ENCODE data around the gene SYK. TPM values are rescaled to one million over a fixed set of nuclear protein-coding genes. Genes with fewer than 3 reads are reported as not detected.

SYK gene
- total and polyA plus RNA-seq, 2 of the 13 experiments (the other 11 are each of a cell fraction or from before 2014, with no cell fraction given): not detected

- TF ChIP-seq ZNF282 (IDR thresholded peaks at IDR 0.05; ENCODE audit: partially characterized antibody) (no peak), ZKSCAN5 (CRISPR knock-in tag; IDR thresholded peaks at IDR 0.05) (no peak), ZBTB39 (CRISPR knock-in tag; IDR thresholded peaks at IDR 0.05) (no peak), MXI1 (IDR thresholded peaks at IDR 0.05; ENCODE audit: borderline replicate concordance, low read depth, low read length) (no peak), FOXA3 (CRISPR knock-in tag; IDR thresholded peaks at IDR 0.05) (no peak), ZNF572 (CRISPR knock-in tag; IDR thresholded peaks at IDR 0.05) (no peak), ZNF326 (CRISPR knock-in tag; IDR thresholded peaks at IDR 0.05; ENCODE audit: borderline replicate concordance) (no peak), ZNF841 (CRISPR knock-in tag; IDR thresholded peaks at IDR 0.05; ENCODE audit: borderline replicate concordance) (no peak), ZNF724P (CRISPR knock-in tag; IDR thresholded peaks at IDR 0.05; ENCODE audit: borderline replicate concordance) (no peak), SALL1 (CRISPR knock-in tag; IDR thresholded peaks at IDR 0.05) (no peak), ARNTL (CRISPR knock-in tag; IDR thresholded peaks at IDR 0.05) (no peak), IKZF1 (IDR thresholded peaks at IDR 0.05) (no peak), ELF3 (CRISPR knock-in tag; IDR thresholded peaks at IDR 0.05) (no peak), PHF5A (CRISPR knock-in tag; IDR thresholded peaks at IDR 0.05; ENCODE audit: low read depth, unreplicated experiment) (no peak), ZNF10 (CRISPR knock-in tag; IDR thresholded peaks at IDR 0.05; ENCODE audit: borderline replicate concordance, low read depth) (no peak), GLI4 (CRISPR knock-in tag; IDR thresholded peaks at IDR 0.05; ENCODE audit: borderline replicate concordance) (no peak), BATF2 (CRISPR knock-in tag; IDR thresholded peaks at IDR 0.05) (no peak)
- intact Hi-C loops (cut with micrococcal nuclease; ENCODE audit: unreplicated experiment): no loop called here
- H3K36me3 ChIP-seq (replicated peaks in 1 of 2; ENCODE audit: control insufficient read depth in 1 of 2, insufficient read depth in 2 of 2, low read length in 2 of 2): no peaks in the 10 kb centered on the region
- H3K4me3 ChIP-seq (replicated peaks in 1 of 3; ENCODE audit: insufficient read depth in 1 of 3, low read depth in 2 of 3, low read length in 3 of 3): no peak overlapping the region
- H3K4me2 ChIP-seq (ENCODE audit: low read depth, low read length): no peak overlapping the region
- FAIRE-seq: no peak
- CTCF ChIA-PET (ENCODE audit: low intra/inter-chr PET ratio, low total read pairs): no interaction called here
- H3K27me3 ChIP-seq (ENCODE audit: control insufficient read depth in 1 of 2, insufficient read depth in 2 of 2, low read length in 2 of 2): peaks cover 3 to 34% of the 10 kb centered on the region in 2 experiments; a peak in 2 of 5 replicates
- no peaks in the 10 kb centered on the region for H3K4me1 ChIP-seq (ENCODE audit: insufficient read depth, low read length)
- in situ Hi-C loops (cut with HindIII; ENCODE audit: extremely low pct_ligation_motif_present, low pct_unique_long_range_greater_than_20kb): no loop called here
- WGBS (ENCODE audit: low lambda C conversion rate): no CpG with 5 or more reads among the region's 3 CpGs
- BruUV-seq (replicated peaks): no TSS peak
- DNase-seq (ENCODE audit: low spot score): no peak
- no peak overlapping the region for H3K27ac ChIP-seq (ENCODE audit: extremely low read length, insufficient read depth, low read length)
- no peak overlapping the region for H3K9ac ChIP-seq (ENCODE audit: insufficient read depth, low read depth, low read length)
- no peak for ATAC-seq
- POLR2A ChIA-PET: no interaction called here
- no peaks in the 10 kb centered on the region for H3K9me3 ChIP-seq (ENCODE audit: low read length)
- no peak overlapping the region for H2AFZ ChIP-seq (ENCODE audit: low read length)
- no peaks in the 10 kb centered on the region for H4K20me1 ChIP-seq (ENCODE audit: insufficient read depth, low read length)
- no peaks in the 10 kb centered on the region for H3K79me2 ChIP-seq (ENCODE audit: insufficient read depth, low read length)
Observed at GRCh38 chr9:90896231-90896630, 94.6 kb downstream of the SYK start.
